ENCODE data around the gene PDE8B. TPM values are rescaled to one million over a fixed set of nuclear protein-coding genes. Genes with fewer than 3 reads are reported as not detected.

Gene PDE8B
- total RNA-seq, 1 donor from 2014 or later = 4.9 TPM

DNA sequence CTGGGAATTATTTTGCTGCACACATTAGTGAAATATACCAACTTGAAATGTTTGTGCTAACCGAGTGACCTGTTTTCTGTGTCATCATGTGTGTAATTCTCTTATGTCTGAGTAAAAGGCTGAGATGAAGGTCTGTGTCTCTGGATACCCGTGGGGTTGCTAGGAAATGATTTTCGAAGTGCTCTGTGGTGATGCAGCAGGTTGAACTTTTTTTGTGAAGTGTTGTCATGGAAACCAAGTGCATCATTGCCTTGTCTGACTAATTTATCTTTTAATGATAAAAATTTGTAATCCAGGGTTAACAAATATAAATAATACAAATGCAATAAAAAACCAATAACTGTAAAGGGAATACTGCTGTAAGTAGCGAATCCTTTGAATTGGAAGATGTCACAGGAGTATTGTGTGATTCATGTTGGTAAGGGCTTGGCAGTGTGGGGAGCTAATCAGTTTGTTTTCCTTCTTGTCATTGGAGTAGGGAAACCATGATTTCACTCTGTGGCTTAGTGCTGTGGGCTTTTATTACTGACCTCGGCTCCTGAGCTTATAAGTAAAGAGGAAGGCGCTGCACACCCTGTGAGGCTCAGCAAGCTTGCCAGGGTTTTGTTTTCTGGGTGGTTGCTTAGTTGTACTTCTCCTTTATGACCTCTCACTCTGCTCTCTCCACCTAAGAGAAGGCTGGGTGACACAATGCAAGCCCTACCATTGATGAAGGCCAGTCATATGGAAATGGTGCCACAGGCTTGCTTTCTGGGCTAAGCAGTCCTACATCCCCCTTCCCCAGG, 22.3 kb downstream of the PDE8B start:
- intact Hi-C loops (cut with DNase I) = no loop called here
- TF ChIP-seq, protein P1, sequence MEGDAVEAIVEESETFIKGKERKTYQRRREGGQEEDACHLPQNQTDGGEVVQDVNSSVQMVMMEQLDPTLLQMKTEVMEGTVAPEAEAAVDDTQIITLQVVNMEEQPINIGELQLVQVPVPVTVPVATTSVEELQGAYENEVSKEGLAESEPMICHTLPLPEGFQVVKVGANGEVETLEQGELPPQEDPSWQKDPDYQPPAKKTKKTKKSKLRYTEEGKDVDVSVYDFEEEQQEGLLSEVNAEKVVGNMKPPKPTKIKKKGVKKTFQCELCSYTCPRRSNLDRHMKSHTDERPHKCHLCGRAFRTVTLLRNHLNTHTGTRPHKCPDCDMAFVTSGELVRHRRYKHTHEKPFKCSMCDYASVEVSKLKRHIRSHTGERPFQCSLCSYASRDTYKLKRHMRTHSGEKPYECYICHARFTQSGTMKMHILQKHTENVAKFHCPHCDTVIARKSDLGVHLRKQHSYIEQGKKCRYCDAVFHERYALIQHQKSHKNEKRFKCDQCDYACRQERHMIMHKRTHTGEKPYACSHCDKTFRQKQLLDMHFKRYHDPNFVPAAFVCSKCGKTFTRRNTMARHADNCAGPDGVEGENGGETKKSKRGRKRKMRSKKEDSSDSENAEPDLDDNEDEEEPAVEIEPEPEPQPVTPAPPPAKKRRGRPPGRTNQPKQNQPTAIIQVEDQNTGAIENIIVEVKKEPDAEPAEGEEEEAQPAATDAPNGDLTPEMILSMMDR (IDR thresholded peaks at IDR 0.05) = no peak
- Histone ChIP-seq H3K9me3 (no peaks in the 10 kb centered on the region), H3K36me3 (no peaks in the 10 kb centered on the region), H3K4me1 (no peaks in the 10 kb centered on the region), H3K27ac (no peak overlapping the region), H3K27me3 (no peaks in the 10 kb centered on the region), H3K4me3 (no peak overlapping the region)
- ATAC-seq = peak; percentile 93
- DNase-seq = no peak

DNA sequence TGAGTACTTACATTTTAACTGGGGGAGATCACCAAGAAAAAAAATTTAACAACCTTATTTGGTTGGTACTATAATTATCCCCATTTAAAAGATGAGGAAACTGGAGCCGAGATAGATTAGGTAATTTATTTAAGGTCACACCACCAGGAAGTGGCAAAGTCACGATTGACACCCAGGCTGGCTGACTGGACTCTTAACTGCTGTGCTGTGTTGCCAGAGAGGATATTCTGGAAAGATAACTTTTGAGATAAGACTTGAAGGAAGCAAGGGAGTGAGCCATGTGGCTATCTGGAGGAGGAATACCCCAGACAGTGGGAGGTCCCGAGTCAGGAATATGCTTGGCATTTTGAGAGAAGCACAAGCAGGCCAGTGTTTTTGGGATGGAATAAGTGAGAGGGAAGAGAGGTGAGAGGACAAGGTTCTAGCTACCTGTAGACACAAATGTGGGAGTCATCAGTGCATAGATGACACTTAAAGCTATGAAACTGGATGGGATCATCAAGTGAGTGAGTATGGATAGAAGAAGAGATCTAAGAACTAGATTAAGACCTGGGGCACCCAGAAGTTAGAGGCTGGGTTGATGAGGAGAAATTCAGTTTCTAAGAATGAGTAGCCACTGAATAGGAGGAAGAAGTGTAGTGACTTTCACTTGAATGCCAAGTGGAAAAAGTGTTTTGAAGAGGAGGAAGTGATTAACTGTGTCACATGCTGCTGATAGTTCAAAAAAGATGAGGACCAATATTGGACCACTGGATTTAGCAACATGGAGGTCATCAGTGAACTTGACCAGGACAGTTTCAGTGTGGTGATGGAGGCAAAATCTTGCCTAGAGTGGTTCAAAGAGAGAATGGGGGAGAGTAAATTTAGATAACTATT, 25.6 kb downstream of the PDE8B start:
- TF ChIP-seq, protein P1 (IDR thresholded peaks at IDR 0.05) = no peak
- no peaks in the 10 kb centered on the region for H3K36me3 ChIP-seq
- no peak for ATAC-seq
- H3K4me1 ChIP-seq = no peaks in the 10 kb centered on the region
- intact Hi-C loops (cut with DNase I) = no loop called here
- H3K27ac ChIP-seq = no peak overlapping the region
- H3K4me3 ChIP-seq = no peak overlapping the region
- DNase-seq = no peak
- H3K27me3 ChIP-seq = no peaks in the 10 kb centered on the region
- no peaks in the 10 kb centered on the region for H3K9me3 ChIP-seq

DNA sequence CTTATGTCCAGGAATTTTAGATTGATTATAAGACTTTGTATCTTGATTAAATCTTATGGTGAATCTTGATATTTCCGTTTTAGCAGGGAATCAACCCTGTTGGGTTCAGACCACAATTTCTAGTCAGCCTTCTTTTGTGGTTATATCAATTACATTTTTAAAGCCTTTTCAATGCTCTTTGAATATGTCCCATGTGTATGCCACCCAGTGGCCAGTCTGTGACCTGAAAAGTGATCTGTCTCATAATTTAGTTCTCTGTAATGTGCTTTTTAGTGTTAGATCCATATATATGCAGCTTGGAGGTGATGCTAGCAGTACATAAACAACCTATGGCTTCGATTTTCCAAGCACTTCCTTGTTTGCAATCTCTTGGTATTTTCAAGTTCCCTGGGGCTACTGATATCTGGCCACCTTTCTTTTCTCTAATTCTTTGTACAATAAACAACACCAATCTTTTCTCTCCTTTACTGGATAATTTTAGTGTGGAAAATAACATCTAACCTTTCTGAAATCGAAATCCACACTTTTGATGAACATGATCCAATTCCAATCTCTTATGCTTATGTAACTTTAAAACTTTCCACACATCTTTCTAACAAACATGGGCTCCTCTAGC, 28.8 kb downstream of the PDE8B start:
- no peak for ATAC-seq
- no peaks in the 10 kb centered on the region for H3K9me3 ChIP-seq
- intact Hi-C loops (cut with DNase I) = no loop called here
- H3K27me3 ChIP-seq = no peaks in the 10 kb centered on the region
- no peaks in the 10 kb centered on the region for H3K36me3 ChIP-seq
- H3K4me1 ChIP-seq = no peaks in the 10 kb centered on the region
- DNase-seq = no peak
- H3K4me3 ChIP-seq = no peak overlapping the region
- TF ChIP-seq, protein P1 (IDR thresholded peaks at IDR 0.05) = peak; percentile 28
- H3K27ac ChIP-seq = no peak overlapping the region

DNA sequence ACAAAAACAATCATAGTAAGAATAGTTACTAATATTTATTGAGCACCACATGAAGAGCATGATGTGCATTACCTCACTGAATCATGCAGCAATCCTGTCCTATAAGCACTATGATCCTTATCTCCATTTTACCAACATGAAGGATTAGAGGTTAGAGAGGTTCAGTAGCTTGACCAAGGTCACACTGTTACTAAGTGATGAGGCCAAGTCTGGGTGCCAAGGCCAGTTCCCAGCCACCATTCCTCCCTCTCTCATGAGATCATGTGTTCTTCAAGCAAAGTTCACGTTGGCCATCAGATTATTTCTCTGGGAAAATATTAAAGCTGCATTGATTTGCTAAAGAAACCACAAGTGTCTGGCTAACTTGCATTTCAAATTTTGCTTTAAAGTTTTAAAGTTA, 31.0 kb downstream of the PDE8B start:
- TF ChIP-seq, protein P1 (IDR thresholded peaks at IDR 0.05) = no peak
- Histone ChIP-seq H3K27ac (no peak overlapping the region), H3K9me3 (no peaks in the 10 kb centered on the region), H3K36me3 (no peaks in the 10 kb centered on the region), H3K4me1 (no peaks in the 10 kb centered on the region), H3K27me3 (no peaks in the 10 kb centered on the region), H3K4me3 (no peak overlapping the region)
- intact Hi-C loops (cut with DNase I) = no loop called here
- DNase-seq (no peak), ATAC-seq (no peak)

DNA sequence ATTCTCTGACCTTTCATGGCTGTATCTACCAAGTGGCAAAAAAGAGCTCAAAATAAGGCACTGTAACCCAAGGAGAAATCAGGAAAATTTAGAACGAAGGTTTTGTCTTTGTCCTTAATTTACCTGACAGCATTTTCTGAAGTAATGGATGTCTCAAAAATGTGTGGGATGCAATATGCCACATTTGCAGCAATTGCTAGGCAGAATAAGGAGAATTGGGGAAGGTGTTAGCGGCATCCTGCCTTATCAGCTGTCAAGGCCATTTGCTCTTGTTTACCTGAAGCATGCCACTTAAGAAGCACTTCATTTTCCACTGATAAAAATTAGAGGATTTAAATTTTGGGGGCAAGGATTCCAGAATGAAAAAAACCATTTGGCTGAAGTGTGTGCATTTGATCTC, 39.0 kb downstream of the PDE8B start:
- no peak for ATAC-seq

More for the DNA sequence above, 39.0 kb downstream of the PDE8B start:
- TF ChIP-seq, protein P1 (IDR thresholded peaks at IDR 0.05) = no peak
- H3K27me3 ChIP-seq = no peaks in the 10 kb centered on the region
- no peak for DNase-seq
- no peak overlapping the region for H3K4me3 ChIP-seq
- intact Hi-C loops (cut with DNase I) = no loop called here
- H3K4me1 ChIP-seq = no peaks in the 10 kb centered on the region
- no peak overlapping the region for H3K27ac ChIP-seq
- H3K9me3 ChIP-seq = no peaks in the 10 kb centered on the region
- no peaks in the 10 kb centered on the region for H3K36me3 ChIP-seq
